Upper lobe of right lung (tissue), 1 donor: ENCODE results near the gene NPFF. TPM values are rescaled to one million over a fixed set of nuclear protein-coding genes. Genes with fewer than 3 reads are reported as not detected.
"Not testable (repeated sequence)": the region's sequence is repeated elsewhere in the genome, so short reads cannot be mapped to it uniquely, and the experiment has no call there.

Experiments used
- ATAC-seq: fragments of 200-7000 bp; cut with Tn5 transposase; one replicate; pipeline ENCODE4 v1.9.1; 2020; ENCODE audit warnings: mild to moderate bottlenecking, moderate library complexity
- DNase-seq: peaks from one replicate; pipeline ENCODE4 v3.0.0-alpha.2; 2020
- H3K27ac ChIP-seq: fragments of 200-600 bp; one replicate; pipeline ENCODE4 v1.8.0; 2022
- H3K27me3 ChIP-seq: fragments of 200-600 bp; one replicate; pipeline ENCODE4 v1.8.0; 2022; ENCODE audit warnings: mild to moderate bottlenecking
- H3K36me3 ChIP-seq: fragments of 200-600 bp; one replicate; pipeline ENCODE4 v1.8.0; 2022
- H3K4me1 ChIP-seq: fragments of 200-600 bp; one replicate; pipeline ENCODE4 v1.8.0; 2022
- H3K4me3 ChIP-seq: fragments of 200-600 bp; one replicate; pipeline ENCODE4 v1.8.0; 2022; ENCODE audit warnings: mild to moderate bottlenecking
- H3K9me3 ChIP-seq: fragments of 200-600 bp; one replicate; pipeline ENCODE4 v1.8.0; 2022
- CTCF ChIP-seq: fragments of 200-600 bp; IDR thresholded peaks from one replicate; pipeline ENCODE4 v1.8.0; 2022; ENCODE audit warnings: antibody characterized with exemption
- intact Hi-C: fragments of 100-400 bp; cut with DNase I; formaldehyde crosslinking; loops from one replicate; pipeline ENCODE4 v1.11.0; 2022
- long read RNA-seq: library from polyadenylated mRNA; unstranded; transcript quantifications from one replicate; pipeline ENCODE4 v2.0.0, GENCODE V29; 2021
- total RNA-seq: library from RNA; stranded (reverse); fragmentation: NEBNext Ultra II Directional; extraction: Animal tissue kit (Norgen Biotek cat#: 25700); gene quantifications from one replicate; pipeline ENCODE4 v1.2.1, GENCODE V29; 2021
- donor health status: DM: no; HTN: yes; CAD: no; lungs with severe emphysema.

NPFF gene
- total RNA-seq: not detected
- long read RNA-seq: 0 reads

- DNase-seq: no peak
- Histone ChIP-seq H3K36me3 (peaks cover 41% of the 10 kb centered on the region), H3K4me3 (no peak within 1 kb of the TSS), H3K9me3 (no peaks in the 10 kb centered on the region), H3K27ac (no peak within 1 kb of the TSS), H3K27me3 (no peaks in the 10 kb centered on the region), H3K4me1 (peaks cover 18% of the 10 kb centered on the region)
- ATAC-seq: no peak
- intact Hi-C loops: loop anchor here (10.0 kb wide), 1 partner anchor 152 kb away; no protein-coding TSS in a partner anchor
- TF ChIP-seq CTCF: no peak
These were observed at the start of gene NPFF for GRCh38 chr12:53506881-53507602. TSS of gene NPFF (minus strand) at chr12:53507484. CDS start at chr12:53507474, 10 bp downstream.

GRCh38 chr12:53552361-53553327 is 45.4 kb upstream of the NPFF start:
- peaks cover 48% of the 10 kb centered on the region for H3K36me3 ChIP-seq
- DNase-seq: no peak
- TF ChIP-seq CTCF: no peak

GRCh38 chr12:53551889-53552291 is 44.6 kb upstream of the NPFF start:
- TF ChIP-seq CTCF: no peak
- intact Hi-C loops: no loop called here
- no peak for ATAC-seq
- Histone ChIP-seq H3K27me3 (no peaks in the 10 kb centered on the region), H3K36me3 (peaks cover 51% of the 10 kb centered on the region), H3K4me3 (no peak overlapping the region), H3K4me1 (no peaks in the 10 kb centered on the region), H3K9me3 (no peaks in the 10 kb centered on the region), H3K27ac (no peak overlapping the region)
- DNase-seq: no peak

More at GRCh38 chr12:53552361-53553327, 45.4 kb upstream of the NPFF start:
- intact Hi-C loops: no loop called here
- H3K4me3 ChIP-seq: no peak overlapping the region
- H3K4me1 ChIP-seq: no peaks in the 10 kb centered on the region
- ATAC-seq: no peak
- H3K27me3 ChIP-seq: no peaks in the 10 kb centered on the region
- H3K27ac ChIP-seq: no peak overlapping the region
- H3K9me3 ChIP-seq: no peaks in the 10 kb centered on the region

- Histone ChIP-seq H3K9me3 (no peaks in the 10 kb centered on the region), H3K36me3 (peaks cover 51% of the 10 kb centered on the region), H3K27ac (no peak overlapping the region), H3K4me3 (no peak overlapping the region), H3K4me1 (no peaks in the 10 kb centered on the region), H3K27me3 (no peaks in the 10 kb centered on the region)
- intact Hi-C loops: no loop called here
- DNase-seq: no peak
- TF ChIP-seq CTCF: no peak
- no peak for ATAC-seq
These were observed 43.3 kb upstream of the NPFF start for GRCh38 chr12:53550595-53550994.

- H3K36me3 ChIP-seq: peaks cover 51% of the 10 kb centered on the region
- DNase-seq, ATAC-seq, H3K27ac ChIP-seq, H3K27me3 ChIP-seq, H3K9me3 ChIP-seq, H3K4me1 ChIP-seq, H3K4me3 ChIP-seq, intact Hi-C loops: not testable (repeated sequence)
These were observed 42.8 kb upstream of the NPFF start for GRCh38 chr12:53550131-53550530.

- H3K9me3 ChIP-seq, DNase-seq, H3K4me1 ChIP-seq, H3K27ac ChIP-seq, ATAC-seq, H3K27me3 ChIP-seq, H3K4me3 ChIP-seq: not testable (repeated sequence)
- intact Hi-C loops: loop anchor here (5.0 to 10.0 kb wide), 2 partner anchors 66 to 124 kb away; no protein-coding TSS in a partner anchor
- peaks cover 51% of the 10 kb centered on the region for H3K36me3 ChIP-seq
These were observed 41.1 kb upstream of the NPFF start for GRCh38 chr12:53548354-53548753.
